GM21576 (cell line): Measurements from ENCODE around the gene GARIN5B.

ENCODE experiments used
- ATAC-seq: cut with Tn5 transposase; IDR thresholded peaks from one replicate; pipeline ENCODE4 v1.9.1; 2021; ENCODE audit warnings: mild to moderate bottlenecking, moderate library complexity; ENCODE audit not compliant: unreplicated experiment

GARIN5B gene

GRCh38 chr19:55389386-55390317 lies 26.6 kb upstream of the GARIN5B start:
- no peak for ATAC-seq

- no peak for ATAC-seq
Measured at GRCh38 chr19:55387736-55388497, 24.9 kb upstream of the GARIN5B start.

GRCh38 chr19:55386493-55386971 lies 23.5 kb upstream of the GARIN5B start:
- ATAC-seq: no peak

- peak; percentile 57 for ATAC-seq
Measured at GRCh38 chr19:55385724-55386492, 22.8 kb upstream of the GARIN5B start, which contains the start of gene RPL28. Gene RPL28, plus strand, starts transcription at chr19:55385932. Its CDS starts 426 bp downstream, at chr19:55386358.

- peak; percentile 41 for ATAC-seq
Measured at GRCh38 chr19:55384920-55385723, 22.1 kb upstream of the GARIN5B start.

GRCh38 chr19:55384131-55384919 lies 21.3 kb upstream of the GARIN5B start, which contains the start of gene TMEM238:
Gene TMEM238, minus strand, starts transcription at chr19:55384292. Its CDS starts 33 bp downstream, at chr19:55384259.
- no peak for ATAC-seq

- ATAC-seq: no peak
Measured at GRCh38 chr19:55383279-55384130, 20.4 kb upstream of the GARIN5B start.

- no peak for ATAC-seq
Measured at GRCh38 chr19:55382522-55383054, 19.5 kb upstream of the GARIN5B start.

- no peak for ATAC-seq
Measured at GRCh38 chr19:55382013-55382412, 19.0 kb upstream of the GARIN5B start.

- no peak for ATAC-seq
Measured at GRCh38 chr19:55379174-55379573, 16.1 kb upstream of the GARIN5B start.

- ATAC-seq: no peak
Measured at GRCh38 chr19:55377356-55378131, 14.5 kb upstream of the GARIN5B start.

GRCh38 chr19:55376241-55376933 lies 13.3 kb upstream of the GARIN5B start, which contains the start of gene TMEM190:
Gene TMEM190, plus strand, starts transcription at chr19:55376826. Its CDS starts 28 bp downstream, at chr19:55376854.
- no peak for ATAC-seq

- ATAC-seq: no peak
Measured at GRCh38 chr19:55373993-55374757, 11.1 kb upstream of the GARIN5B start.

GRCh38 chr19:55373306-55373992 lies 10.4 kb upstream of the GARIN5B start:
- ATAC-seq: no peak
